ENCODE measurements around the gene HOXD4.

- TF ChIP-seq POLR2A (IDR thresholded peaks at IDR 0.05; ENCODE audit: low read length) (no peak), GATA1 (IDR thresholded peaks at IDR 0.05; ENCODE audit: low read depth, low read length) (no peak)
Measured at GRCh38 chr2:176169181-176169580, 17.8 kb downstream of the HOXD4 start.
